Lower leg skin (tissue), 4 donors: Measurements from ENCODE around the gene POLR1B. TPM values are rescaled to one million over a fixed set of nuclear protein-coding genes. Genes with fewer than 3 reads are reported as not detected.
"Not testable (repeated sequence)": the region's sequence is repeated elsewhere in the genome, so short reads cannot be mapped to it uniquely, and the experiment has no call there.

Source experiments
- DNase-seq, 2 donors: peaks; one replicate each; pipeline ENCODE4 v3.0.0-alpha.2; 2019; ENCODE audit warnings: low spot score in 2 of 2
- H3K4me3 ChIP-seq: fragments of 200-600 bp; sonication (generic); 2 replicates; pipeline ENCODE4 v1.5.1; 2017; ENCODE audit warnings: mild to moderate bottlenecking, low read depth; ENCODE audit not compliant: poor library complexity, severe bottlenecking
- POLR2A ChIP-seq, 2 donors: fragments of 450-650 bp; IDR thresholded peaks; one replicate each; pipeline ENCODE4 v1.6.1; 2016 to 2017; ENCODE audit warnings: antibody characterized with exemption in 2 of 2, mild to moderate bottlenecking in 1 of 2, moderate library complexity in 1 of 2
- WGBS, 2 donors: methylation state at CpG; one replicate each; pipeline ENCODE4 v1.1.5; 2018; 5-methylcytosine and 5-hydroxymethylcytosine counted together
- intact Hi-C: fragments of 100-400 bp; cut with DNase I; formaldehyde crosslinking; loops from one replicate; pipeline ENCODE4 v1.15.0; 2023; ENCODE audit warnings: low total_unique reads
- total RNA-seq, 4 donors: library from RNA; depleted of rRNA; stranded (reverse); fragments of >200 nt; gene quantifications; one replicate each; pipeline ENCODE4 v1.1.0, GENCODE V29; 2016
- TF ChIP-seq, protein P1 (sequence below), 3 donors: fragments of 450-650 bp; IDR thresholded peaks; one replicate each; pipeline ENCODE4 v1.5.1; 2016; ENCODE audit warnings: antibody characterized with exemption in 3 of 3, mild to moderate bottlenecking in 3 of 3, moderate library complexity in 2 of 3

Gene POLR1B
- total RNA-seq, 4 donors from 2014 or later = 12.4 to 17.0 (median 16.1) TPM

DNA sequence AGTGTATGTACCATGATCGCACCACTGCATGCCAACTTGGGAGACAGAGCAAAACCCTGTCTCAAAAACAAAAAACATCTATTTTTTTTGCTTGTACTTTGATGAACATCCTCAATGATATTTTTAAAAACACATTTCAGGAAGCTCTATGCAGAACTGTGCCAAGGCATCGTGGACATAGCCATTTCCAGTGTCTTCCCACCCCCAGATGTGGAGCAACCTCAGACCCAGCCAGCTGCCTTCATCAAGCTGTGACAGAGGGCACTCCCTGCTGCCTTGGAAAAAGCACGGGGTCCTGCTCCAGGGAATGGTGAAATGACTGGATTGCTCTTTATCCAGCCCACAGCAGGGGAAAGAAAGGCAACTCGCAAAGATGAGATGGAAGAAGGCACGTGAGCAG, 13.7 kb upstream of the POLR1B start:
- TF ChIP-seq, protein P1, sequence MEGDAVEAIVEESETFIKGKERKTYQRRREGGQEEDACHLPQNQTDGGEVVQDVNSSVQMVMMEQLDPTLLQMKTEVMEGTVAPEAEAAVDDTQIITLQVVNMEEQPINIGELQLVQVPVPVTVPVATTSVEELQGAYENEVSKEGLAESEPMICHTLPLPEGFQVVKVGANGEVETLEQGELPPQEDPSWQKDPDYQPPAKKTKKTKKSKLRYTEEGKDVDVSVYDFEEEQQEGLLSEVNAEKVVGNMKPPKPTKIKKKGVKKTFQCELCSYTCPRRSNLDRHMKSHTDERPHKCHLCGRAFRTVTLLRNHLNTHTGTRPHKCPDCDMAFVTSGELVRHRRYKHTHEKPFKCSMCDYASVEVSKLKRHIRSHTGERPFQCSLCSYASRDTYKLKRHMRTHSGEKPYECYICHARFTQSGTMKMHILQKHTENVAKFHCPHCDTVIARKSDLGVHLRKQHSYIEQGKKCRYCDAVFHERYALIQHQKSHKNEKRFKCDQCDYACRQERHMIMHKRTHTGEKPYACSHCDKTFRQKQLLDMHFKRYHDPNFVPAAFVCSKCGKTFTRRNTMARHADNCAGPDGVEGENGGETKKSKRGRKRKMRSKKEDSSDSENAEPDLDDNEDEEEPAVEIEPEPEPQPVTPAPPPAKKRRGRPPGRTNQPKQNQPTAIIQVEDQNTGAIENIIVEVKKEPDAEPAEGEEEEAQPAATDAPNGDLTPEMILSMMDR (IDR thresholded peaks at IDR 0.05) = no peak
- no peak for TF ChIP-seq POLR2A (IDR thresholded peaks at IDR 0.05)
- WGBS, 2 donors = 85 to 90% methylated on average over 5 of the region's 5 CpGs
- no peak for DNase-seq
- no peak overlapping the region for H3K4me3 ChIP-seq
- intact Hi-C loops = no loop called here

DNA sequence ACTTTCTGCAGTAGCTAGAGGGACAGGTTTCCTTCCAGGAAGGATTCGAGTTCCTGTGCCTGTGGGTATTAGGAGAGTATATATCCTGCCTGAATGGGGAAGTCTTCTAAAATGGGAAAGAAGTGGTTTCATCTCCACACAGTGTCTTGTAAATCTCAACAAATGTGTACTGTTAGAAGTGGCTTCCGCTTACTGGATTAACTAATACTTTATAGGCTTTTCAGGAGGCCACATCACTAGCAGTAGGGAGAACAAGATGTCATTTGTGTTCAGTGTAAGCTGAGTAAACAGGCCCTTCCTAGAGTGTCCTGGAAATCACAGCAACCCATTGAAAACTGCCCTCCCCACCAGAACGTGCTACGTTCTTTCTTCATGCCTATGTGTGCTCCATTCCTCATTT, 12.5 kb upstream of the POLR1B start:
- TF ChIP-seq, protein P1 (IDR thresholded peaks at IDR 0.05) = no peak
- TF ChIP-seq POLR2A (IDR thresholded peaks at IDR 0.05) = no peak
- WGBS, 2 donors = 78 to 84% methylated on average over 4 of the region's 4 CpGs
- intact Hi-C loops = no loop called here
- H3K4me3 ChIP-seq = no peak overlapping the region
- no peak for DNase-seq

DNA sequence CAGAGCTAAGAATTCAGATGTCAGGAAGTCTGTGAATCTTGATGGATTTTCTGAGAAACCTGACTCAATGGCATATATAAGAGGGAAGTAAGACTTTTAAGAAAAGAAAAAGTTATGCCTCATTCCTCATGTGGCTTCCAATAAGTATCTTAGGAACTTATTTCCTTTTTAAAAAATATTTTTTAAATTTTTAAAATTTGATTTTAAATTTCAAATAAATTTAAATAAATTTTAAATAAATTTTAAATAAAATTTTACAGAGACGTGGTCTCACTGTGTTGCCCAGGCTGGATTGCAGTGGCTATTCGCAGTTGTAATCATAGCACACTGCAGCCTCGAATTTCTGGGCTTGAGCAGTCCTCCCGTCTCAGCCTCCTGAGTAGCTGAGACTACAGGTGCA, 11.5 kb upstream of the POLR1B start:
- no peak for DNase-seq
- intact Hi-C loops = no loop called here
- H3K4me3 ChIP-seq = no peak overlapping the region
- TF ChIP-seq POLR2A (IDR thresholded peaks at IDR 0.05) = no peak
- 95 to 98% methylated on average over 4 of the region's 4 CpGs for whole genome bisulfite sequencing, 2 donors

DNA sequence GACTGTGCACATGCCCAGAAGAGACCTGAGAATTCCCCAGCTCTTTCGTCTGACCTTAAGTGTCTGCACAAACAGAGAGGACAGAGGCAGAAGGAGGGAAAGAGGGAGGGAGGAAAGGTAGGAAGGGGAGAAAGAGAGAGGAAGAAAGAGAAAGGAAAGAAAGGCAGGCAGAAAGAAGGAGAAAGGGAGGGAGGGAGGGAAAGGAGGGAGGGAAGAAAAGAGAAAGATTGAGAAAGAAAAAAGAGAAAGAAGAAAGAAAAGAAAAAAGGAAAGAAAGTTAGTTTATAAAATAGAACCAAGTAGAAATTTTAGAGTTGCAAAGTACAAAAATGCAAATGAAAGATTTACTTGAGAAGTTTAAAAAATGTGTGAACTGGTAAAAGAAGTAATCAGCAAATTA, 7.4 kb upstream of the POLR1B start:
- no peak overlapping the region for H3K4me3 ChIP-seq
- 76 to 84% methylated on average over 1 of the region's 1 CpG for WGBS, 2 donors
- no peak for DNase-seq
- intact Hi-C loops = no loop called here
- TF ChIP-seq POLR2A (IDR thresholded peaks at IDR 0.05) = no peak
- TF ChIP-seq, protein P1 (IDR thresholded peaks at IDR 0.05) = no peak

DNA sequence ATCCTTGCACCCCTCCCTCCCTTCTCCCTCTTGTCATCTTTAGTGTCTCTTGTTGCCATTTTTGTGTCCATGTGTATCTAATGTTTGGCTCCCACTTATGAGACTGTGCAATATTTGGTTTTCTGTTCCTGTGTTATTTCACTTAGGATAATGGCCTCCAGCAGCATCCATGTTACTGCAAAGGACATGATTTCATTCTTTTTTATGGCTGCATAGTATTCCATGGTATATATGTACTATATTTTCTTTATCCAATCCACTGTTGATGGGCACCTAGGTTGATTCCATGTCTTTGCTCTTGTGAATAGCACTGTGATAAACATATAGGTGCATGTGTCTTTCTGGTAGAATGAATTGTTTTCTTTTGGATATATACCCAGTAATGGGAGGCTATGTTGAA, 5.6 kb upstream of the POLR1B start:
- H3K4me3 ChIP-seq, DNase-seq, intact Hi-C loops: not testable (repeated sequence)

DNA sequence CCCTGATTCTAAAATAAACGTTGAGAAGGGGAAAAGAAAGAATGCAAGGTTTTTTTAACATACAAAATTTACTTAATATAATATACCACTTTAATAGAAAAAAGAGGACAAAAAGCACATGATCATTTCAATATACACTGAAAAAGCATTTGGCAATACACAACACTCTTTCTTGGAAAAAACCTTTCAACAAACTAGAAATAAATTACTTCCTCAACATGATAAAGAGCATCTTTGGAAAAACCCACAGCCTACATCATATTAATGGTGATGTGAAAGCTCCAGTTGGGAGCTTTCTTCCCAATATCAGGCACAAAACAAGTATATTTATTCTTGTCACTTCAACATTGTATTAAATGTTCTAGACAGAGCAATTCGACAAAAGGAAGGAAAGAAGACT, 3.0 kb upstream of the POLR1B start:
- 61 to 69% methylated on average over 2 of the region's 2 CpGs for WGBS, 2 donors
- no peak for DNase-seq
- no peak overlapping the region for H3K4me3 ChIP-seq
- TF ChIP-seq POLR2A (IDR thresholded peaks at IDR 0.05) = no peak
- TF ChIP-seq, protein P1 (IDR thresholded peaks at IDR 0.05) = no peak
- intact Hi-C loops = no loop called here

DNA sequence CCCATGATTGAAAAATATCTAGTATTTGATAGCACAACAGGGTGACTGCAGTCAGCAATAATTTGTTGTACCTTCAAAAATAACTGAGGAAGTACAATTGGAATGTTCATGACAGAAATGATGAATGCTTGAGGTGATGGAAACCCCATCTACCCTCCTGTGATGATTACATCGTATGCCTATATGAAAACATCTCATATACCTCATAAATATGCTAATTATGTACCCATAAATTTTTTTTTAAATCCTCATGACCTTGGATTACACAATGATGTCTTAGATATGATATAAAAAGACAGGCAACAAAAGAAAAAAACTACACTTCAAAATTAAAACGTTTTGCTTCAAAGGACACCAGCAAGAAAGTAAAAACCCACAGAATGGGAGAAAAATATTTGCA, 1.4 kb upstream of the POLR1B start:
- WGBS, 2 donors = 28 to 38% methylated on average over 2 of the region's 2 CpGs
- H3K4me3 ChIP-seq = no peak overlapping the region
- intact Hi-C loops = no loop called here
- no peak for DNase-seq
- TF ChIP-seq, protein P1 (IDR thresholded peaks at IDR 0.05) = no peak
- TF ChIP-seq POLR2A (IDR thresholded peaks at IDR 0.05) = no peak
